Neural cell (in vitro differentiated cells): Measurements from ENCODE around the gene CD151.

Experiments used
- EP300 ChIP-seq: fragments of 450-650 bp; conservative IDR thresholded peaks from 2 replicates; pipeline ENCODE4 v1.6.1; 2014; ENCODE audit warnings: antibody characterized with exemption, mild to moderate bottlenecking, moderate library complexity; ENCODE audit not compliant: poor library complexity, severe bottlenecking
- EZH2 ChIP-seq: fragments of 200-600, 300-800 bp; shearing (Covaris generic), sonication (generic); IDR thresholded peaks from 2 replicates; pipeline ENCODE4 v1.6.1; 2014; ENCODE audit warnings: antibody characterized with exemption, low read length, borderline replicate concordance, mild to moderate bottlenecking; ENCODE audit not compliant: insufficient read depth, poor library complexity, severe bottlenecking
- MXI1 ChIP-seq: fragments of 450-650 bp; conservative IDR thresholded peaks from 2 replicates; pipeline ENCODE4 v1.6.1; 2014; ENCODE audit warnings: antibody characterized with exemption, mild to moderate bottlenecking; ENCODE audit not compliant: poor library complexity, severe bottlenecking
- POLR2AphosphoS5 ChIP-seq: IDR thresholded peaks from 2 replicates; pipeline ENCODE4 v1.6.1; 2012
- RAD21 ChIP-seq: fragments of 450-650 bp; conservative IDR thresholded peaks from 2 replicates; pipeline ENCODE4 v1.6.1; 2014; ENCODE audit warnings: antibody characterized with exemption, mild to moderate bottlenecking, moderate library complexity
- SMC3 ChIP-seq: fragments of 450-650 bp; conservative IDR thresholded peaks from 2 replicates; pipeline ENCODE4 v1.6.1; 2014; ENCODE audit warnings: antibody characterized with exemption, mild to moderate bottlenecking, moderate library complexity; ENCODE audit not compliant: poor library complexity
- TAF1 ChIP-seq: IDR thresholded peaks from 2 replicates; pipeline ENCODE4 v1.6.1; 2012; ENCODE audit warnings: low read depth
- TF ChIP-seq, protein P1 (sequence below): fragments of 450-650 bp; IDR thresholded peaks from 2 replicates; pipeline ENCODE4 v1.5.1; 2014; ENCODE audit warnings: antibody characterized with exemption, mild to moderate bottlenecking, moderate library complexity; ENCODE audit not compliant: poor library complexity, severe bottlenecking
- TF ChIP-seq, protein P2 (sequence below): IDR thresholded peaks from 2 replicates; pipeline ENCODE4 v1.6.1; 2012; ENCODE audit warnings: borderline replicate concordance

DNA sequence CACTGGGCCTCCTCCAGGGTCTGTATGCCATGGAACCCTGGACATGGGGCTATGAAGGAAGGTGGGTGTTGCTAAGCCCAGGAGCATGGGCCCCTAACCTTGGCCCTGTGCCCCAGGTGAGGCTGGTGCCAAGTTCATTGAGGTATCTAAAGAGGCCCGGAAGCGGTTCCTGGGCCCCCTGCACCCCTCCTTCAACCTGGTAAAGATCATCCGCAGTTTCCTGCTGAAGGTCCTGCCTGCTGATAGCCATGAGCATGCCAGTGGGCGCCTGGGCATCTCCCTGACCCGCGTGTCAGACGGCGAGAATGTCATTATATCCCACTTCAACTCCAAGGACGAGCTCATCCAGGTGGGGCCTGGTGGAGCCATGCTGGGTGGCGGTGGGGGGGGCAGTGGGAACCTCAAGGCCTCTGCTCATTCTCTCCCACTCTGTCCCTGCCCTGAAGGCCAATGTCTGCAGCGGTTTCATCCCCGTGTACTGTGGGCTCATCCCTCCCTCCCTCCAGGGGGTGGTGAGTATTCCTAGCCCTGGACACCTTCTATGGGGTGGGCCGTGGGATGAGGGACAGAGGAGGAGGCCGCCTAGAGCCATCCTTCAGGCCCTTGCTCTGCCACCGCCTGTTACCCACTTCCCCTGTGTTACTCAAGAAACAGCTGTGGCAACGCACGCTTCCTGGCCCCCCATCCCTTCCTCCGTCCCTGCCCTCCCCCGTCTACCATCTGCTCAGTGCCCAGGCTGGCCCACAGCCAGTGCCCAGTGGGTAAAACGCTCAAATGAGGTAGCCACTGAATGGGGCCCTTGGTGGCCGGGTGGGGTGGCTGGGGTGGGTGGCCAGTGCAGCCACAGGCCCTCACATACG is 11.0 kb upstream of the CD151 start:
- TF ChIP-seq EZH2: no peak
- TF ChIP-seq, protein P1, sequence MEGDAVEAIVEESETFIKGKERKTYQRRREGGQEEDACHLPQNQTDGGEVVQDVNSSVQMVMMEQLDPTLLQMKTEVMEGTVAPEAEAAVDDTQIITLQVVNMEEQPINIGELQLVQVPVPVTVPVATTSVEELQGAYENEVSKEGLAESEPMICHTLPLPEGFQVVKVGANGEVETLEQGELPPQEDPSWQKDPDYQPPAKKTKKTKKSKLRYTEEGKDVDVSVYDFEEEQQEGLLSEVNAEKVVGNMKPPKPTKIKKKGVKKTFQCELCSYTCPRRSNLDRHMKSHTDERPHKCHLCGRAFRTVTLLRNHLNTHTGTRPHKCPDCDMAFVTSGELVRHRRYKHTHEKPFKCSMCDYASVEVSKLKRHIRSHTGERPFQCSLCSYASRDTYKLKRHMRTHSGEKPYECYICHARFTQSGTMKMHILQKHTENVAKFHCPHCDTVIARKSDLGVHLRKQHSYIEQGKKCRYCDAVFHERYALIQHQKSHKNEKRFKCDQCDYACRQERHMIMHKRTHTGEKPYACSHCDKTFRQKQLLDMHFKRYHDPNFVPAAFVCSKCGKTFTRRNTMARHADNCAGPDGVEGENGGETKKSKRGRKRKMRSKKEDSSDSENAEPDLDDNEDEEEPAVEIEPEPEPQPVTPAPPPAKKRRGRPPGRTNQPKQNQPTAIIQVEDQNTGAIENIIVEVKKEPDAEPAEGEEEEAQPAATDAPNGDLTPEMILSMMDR: no peak
- TF ChIP-seq, protein P2, sequence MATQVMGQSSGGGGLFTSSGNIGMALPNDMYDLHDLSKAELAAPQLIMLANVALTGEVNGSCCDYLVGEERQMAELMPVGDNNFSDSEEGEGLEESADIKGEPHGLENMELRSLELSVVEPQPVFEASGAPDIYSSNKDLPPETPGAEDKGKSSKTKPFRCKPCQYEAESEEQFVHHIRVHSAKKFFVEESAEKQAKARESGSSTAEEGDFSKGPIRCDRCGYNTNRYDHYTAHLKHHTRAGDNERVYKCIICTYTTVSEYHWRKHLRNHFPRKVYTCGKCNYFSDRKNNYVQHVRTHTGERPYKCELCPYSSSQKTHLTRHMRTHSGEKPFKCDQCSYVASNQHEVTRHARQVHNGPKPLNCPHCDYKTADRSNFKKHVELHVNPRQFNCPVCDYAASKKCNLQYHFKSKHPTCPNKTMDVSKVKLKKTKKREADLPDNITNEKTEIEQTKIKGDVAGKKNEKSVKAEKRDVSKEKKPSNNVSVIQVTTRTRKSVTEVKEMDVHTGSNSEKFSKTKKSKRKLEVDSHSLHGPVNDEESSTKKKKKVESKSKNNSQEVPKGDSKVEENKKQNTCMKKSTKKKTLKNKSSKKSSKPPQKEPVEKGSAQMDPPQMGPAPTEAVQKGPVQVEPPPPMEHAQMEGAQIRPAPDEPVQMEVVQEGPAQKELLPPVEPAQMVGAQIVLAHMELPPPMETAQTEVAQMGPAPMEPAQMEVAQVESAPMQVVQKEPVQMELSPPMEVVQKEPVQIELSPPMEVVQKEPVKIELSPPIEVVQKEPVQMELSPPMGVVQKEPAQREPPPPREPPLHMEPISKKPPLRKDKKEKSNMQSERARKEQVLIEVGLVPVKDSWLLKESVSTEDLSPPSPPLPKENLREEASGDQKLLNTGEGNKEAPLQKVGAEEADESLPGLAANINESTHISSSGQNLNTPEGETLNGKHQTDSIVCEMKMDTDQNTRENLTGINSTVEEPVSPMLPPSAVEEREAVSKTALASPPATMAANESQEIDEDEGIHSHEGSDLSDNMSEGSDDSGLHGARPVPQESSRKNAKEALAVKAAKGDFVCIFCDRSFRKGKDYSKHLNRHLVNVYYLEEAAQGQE: no peak
- no peak for TF ChIP-seq RAD21
- TF ChIP-seq SMC3: no peak
- TF ChIP-seq POLR2AphosphoS5: no peak
- TF ChIP-seq TAF1: no peak
- no peak for TF ChIP-seq MXI1
- TF ChIP-seq EP300: no peak
